ENCODE results near the gene TPP1.

DNA sequence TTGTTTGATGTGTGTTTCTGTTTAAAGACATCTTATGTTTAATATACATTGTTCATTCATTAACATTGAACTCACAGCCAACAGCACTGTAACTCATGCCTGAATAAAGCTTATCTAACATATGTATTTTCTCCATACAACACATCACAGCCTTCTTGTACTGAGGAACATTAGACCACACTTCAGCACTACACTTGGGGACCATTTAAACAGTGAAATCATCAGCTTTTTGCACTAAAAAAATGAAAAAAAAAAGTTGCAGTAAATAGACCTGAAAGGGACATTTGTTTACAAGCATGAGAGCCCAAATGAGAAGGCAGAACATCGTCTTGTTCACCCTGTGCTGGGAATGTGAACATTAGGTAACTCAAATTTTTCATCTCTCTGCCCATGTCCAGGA is 15.3 kb upstream of the TPP1 start:
- TF ChIP-seq CTCF (conservative IDR thresholded peaks at IDR 0.05; ENCODE audit: low read depth, low read length) (no peak), EZH2phosphoT487 (IDR thresholded peaks at IDR 0.05; ENCODE audit: borderline replicate concordance, low read length) (no peak)

Measured in PC-3 (cell line).